ENCODE data around the gene MPL. TPM values are rescaled to one million over a fixed set of nuclear protein-coding genes. Genes with fewer than 3 reads are reported as not detected.
A peak's percentile ranks its signal among the peaks of the same experiment; 100 is the strongest.

MPL gene
- total RNA-seq, 3 donors from 2014 or later, result not detected

DNA sequence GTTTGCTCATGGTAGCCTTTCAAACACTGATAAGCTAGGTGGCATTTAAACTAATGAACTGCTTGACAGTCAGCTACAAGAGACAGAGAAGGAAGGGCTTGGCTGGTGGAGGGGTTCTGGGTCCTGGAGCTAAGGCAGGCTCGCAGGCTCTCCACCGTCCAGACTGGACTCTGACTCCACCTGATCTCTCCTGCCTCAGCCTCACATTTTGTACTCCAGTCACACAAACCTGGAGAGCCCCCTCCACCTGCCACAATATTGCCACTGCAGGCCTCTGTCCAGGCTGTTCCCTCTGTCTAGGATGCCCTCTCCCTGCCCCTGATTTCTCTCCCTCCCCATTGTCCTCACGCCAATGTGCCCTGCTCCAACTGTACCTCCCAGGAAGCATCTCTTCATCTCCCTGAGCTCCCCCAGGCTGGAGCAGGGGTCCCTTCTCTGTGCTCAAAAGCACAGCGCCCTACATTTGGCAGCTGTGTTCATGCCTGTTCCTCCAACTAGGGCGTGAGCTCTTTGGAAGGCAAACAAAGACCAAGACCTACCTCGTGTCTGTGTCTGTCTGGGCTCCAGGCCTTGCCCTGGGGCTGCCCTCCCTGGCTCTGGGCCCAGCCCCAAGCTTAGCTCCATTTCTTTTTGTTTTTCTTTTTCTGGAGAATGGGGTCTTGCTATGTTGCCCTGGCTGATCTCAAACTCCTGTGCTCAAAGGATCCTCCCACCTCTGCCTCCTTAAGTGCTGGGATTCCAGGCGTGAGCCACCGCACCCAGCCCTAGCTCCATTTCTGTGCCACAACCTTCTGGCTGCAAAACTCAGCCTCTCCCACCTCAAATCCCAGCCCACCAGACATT is 33.9 kb upstream of the MPL start:
- DNase-seq (ENCODE audit: low spot score in 2 of 2), result no peak
- peaks cover 0 to 5% of the 10 kb centered on the region in 2 donors for H3K4me1 ChIP-seq
- no peaks in the 10 kb centered on the region for H3K36me3 ChIP-seq
- peak overlapping the region in 1 of 2 donors; percentile 68 for H3K27ac ChIP-seq
- H3K4me3 ChIP-seq, result peak overlapping the region in 1 of 3 donors; percentile 6
- intact Hi-C loops (cut with DNase I; ENCODE audit: low total_unique reads), result no loop called here
- H3K9me3 ChIP-seq, result no peaks in the 10 kb centered on the region
- TF ChIP-seq, protein P1, sequence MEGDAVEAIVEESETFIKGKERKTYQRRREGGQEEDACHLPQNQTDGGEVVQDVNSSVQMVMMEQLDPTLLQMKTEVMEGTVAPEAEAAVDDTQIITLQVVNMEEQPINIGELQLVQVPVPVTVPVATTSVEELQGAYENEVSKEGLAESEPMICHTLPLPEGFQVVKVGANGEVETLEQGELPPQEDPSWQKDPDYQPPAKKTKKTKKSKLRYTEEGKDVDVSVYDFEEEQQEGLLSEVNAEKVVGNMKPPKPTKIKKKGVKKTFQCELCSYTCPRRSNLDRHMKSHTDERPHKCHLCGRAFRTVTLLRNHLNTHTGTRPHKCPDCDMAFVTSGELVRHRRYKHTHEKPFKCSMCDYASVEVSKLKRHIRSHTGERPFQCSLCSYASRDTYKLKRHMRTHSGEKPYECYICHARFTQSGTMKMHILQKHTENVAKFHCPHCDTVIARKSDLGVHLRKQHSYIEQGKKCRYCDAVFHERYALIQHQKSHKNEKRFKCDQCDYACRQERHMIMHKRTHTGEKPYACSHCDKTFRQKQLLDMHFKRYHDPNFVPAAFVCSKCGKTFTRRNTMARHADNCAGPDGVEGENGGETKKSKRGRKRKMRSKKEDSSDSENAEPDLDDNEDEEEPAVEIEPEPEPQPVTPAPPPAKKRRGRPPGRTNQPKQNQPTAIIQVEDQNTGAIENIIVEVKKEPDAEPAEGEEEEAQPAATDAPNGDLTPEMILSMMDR (IDR thresholded peaks at IDR 0.05), result no peak
- TF ChIP-seq POLR2A (IDR thresholded peaks at IDR 0.05), result no peak
- no peak for TF ChIP-seq POLR2AphosphoS5 (IDR thresholded peaks at IDR 0.05)
- no peaks in the 10 kb centered on the region for H3K27me3 ChIP-seq

DNA sequence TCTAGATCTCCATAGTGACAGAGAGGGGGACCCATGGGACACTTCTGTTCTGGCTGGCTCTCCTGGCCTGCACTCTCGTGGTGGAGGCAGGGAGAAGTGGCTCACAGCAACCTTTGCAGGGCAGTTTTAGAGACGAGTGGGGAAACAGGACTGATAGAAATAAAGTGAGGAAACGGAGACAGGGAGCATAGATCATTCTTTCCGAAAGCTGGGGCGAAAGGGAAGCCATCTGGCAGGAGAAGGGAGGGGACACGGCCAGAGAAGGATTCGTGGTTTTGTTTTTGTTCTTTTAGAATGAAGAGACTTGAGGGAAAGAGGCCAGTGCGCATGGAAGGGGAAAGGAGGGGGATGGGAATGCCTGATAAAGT is 33.3 kb upstream of the MPL start:
- Histone ChIP-seq H3K27me3 (no peaks in the 10 kb centered on the region), H3K27ac (peak overlapping the region in 1 of 2 donors; percentile 68), H3K36me3 (no peaks in the 10 kb centered on the region), H3K4me1 (peaks cover 0 to 5% of the 10 kb centered on the region in 2 donors), H3K4me3 (peak overlapping the region in 1 of 3 donors; percentile 28), H3K9me3 (no peaks in the 10 kb centered on the region)
- TF ChIP-seq, protein P1 (IDR thresholded peaks at IDR 0.05), result no peak
- no peak for TF ChIP-seq POLR2AphosphoS5 (IDR thresholded peaks at IDR 0.05)
- no peak for TF ChIP-seq POLR2A (IDR thresholded peaks at IDR 0.05)
- no peak for DNase-seq (ENCODE audit: low spot score in 2 of 2)
- intact Hi-C loops (cut with DNase I; ENCODE audit: low total_unique reads), result no loop called here

DNA sequence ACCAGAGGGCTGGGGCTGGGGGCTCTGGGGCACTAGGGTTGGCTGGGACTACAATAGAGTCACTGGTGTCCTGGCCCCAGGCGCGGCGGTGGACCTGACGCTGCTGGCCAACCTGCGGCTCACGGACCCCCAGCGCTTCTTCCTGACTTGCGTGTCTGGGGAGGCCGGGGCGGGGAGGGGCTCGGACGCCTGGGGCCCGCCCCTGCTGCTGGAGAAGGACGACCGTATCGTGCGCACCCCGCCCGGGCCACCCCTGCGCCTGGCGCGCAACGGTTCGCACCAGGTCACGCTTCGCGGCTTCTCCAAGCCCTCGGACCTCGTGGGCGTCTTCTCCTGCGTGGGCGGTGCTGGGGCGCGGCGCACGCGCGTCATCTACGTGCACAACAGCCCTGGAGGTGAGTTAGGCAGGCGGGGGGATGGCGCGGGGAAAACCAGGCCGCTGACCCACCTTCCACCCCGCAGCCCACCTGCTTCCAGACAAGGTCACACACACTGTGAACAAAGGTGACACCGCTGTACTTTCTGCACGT is 32.8 kb upstream of the MPL start:
- Histone ChIP-seq H3K36me3 (no peaks in the 10 kb centered on the region), H3K27ac (peak overlapping the region in 1 of 2 donors; percentile 68), H3K4me3 (peak overlapping the region in 1 of 3 donors; percentile 28), H3K27me3 (no peaks in the 10 kb centered on the region), H3K4me1 (peaks cover 0 to under 1% of the 10 kb centered on the region in 2 donors), H3K9me3 (no peaks in the 10 kb centered on the region)
- DNase-seq (ENCODE audit: low spot score in 2 of 2), result no peak
- TF ChIP-seq POLR2AphosphoS5 (IDR thresholded peaks at IDR 0.05), result no peak
- TF ChIP-seq POLR2A (IDR thresholded peaks at IDR 0.05), result no peak
- TF ChIP-seq, protein P1 (IDR thresholded peaks at IDR 0.05), result no peak
- intact Hi-C loops (cut with DNase I; ENCODE audit: low total_unique reads), result no loop called here

DNA sequence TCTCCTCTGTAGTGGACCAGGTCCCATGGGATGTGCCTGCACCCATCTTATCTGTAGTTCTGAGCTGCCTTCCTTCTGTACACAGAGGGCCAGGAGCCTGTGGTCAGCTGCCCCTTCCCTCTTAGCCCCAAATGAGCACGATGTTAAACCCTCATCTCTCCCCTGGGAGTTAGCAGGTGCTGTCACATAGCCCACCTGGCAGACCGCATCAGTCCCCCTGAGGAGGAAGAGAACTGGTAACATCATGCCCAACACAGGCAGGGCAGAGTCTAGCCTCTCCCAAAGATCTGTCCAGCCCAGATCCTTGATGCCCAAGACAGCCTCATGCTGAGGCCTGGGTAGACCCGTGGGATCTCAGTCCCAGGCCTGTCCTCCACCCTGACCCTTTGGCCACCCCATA is 32.2 kb upstream of the MPL start:
- Histone ChIP-seq H3K36me3 (no peaks in the 10 kb centered on the region), H3K27ac (no peak overlapping the region), H3K27me3 (no peaks in the 10 kb centered on the region), H3K9me3 (no peaks in the 10 kb centered on the region), H3K4me3 (no peak overlapping the region), H3K4me1 (no peaks in the 10 kb centered on the region)
- intact Hi-C loops (cut with DNase I; ENCODE audit: low total_unique reads), result no loop called here
- no peak for DNase-seq (ENCODE audit: low spot score in 2 of 2)
- TF ChIP-seq, protein P1 (IDR thresholded peaks at IDR 0.05), result no peak
- TF ChIP-seq POLR2AphosphoS5 (IDR thresholded peaks at IDR 0.05) (no peak), POLR2A (IDR thresholded peaks at IDR 0.05) (no peak)
